Measurements from ENCODE around the gene FBH1. TPM values are rescaled to one million over a fixed set of nuclear protein-coding genes. Genes with fewer than 3 reads are reported as not detected.

Gene FBH1
- total and polyA plus RNA-seq, 9 of the 15 experiments (the other 6 are each of a cell fraction or from before 2014, with no cell fraction given): 13.4 to 108 (median 77.8) TPM

DNA sequence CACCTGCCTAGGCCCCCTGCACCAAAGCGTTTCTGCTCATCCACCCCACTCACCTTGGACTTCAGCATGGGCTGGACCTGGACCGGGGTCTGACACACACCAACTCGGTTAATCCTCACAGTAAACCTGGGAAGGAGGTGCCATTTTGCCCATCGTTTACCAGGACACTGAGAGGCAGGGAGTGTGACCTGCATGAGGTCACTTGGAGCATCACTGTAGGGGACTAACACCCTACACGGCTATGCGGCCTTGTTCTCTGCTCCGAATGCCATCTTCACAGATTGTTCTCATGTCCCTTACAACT is 33.4 kb upstream of the FBH1 start:
- Histone ChIP-seq H2AFZ (ENCODE audit: low read depth, low read length) (no peak overlapping the region; the same call in 1 of the 2 replicates), H3K27me3 (ENCODE audit: control insufficient read depth in 2 of 2, insufficient read depth in 2 of 2, low read length in 2 of 2) (no peaks in the 10 kb centered on the region), H3K9me1 (ENCODE audit: control insufficient read depth, insufficient read depth, low read length) (no peaks in the 10 kb centered on the region), H3K4me1 (replicated peaks in 1 of 2; ENCODE audit: control insufficient read depth in 2 of 2, insufficient read depth in 2 of 2, low read length in 2 of 2) (no peaks in the 10 kb centered on the region; a peak in 2 of 5 replicates), H4K20me1 (replicated peaks; ENCODE audit: control insufficient read depth, insufficient read depth, low read length) (no peaks in the 10 kb centered on the region), H3K79me2 (ENCODE audit: control insufficient read depth, insufficient read depth, low read length) (no peaks in the 10 kb centered on the region), H3K4me2 (ENCODE audit: insufficient read depth, low read length) (no peak overlapping the region), H3K36me3 (ENCODE audit: control insufficient read depth, insufficient read depth, low read length) (no peaks in the 10 kb centered on the region), H3K4me3 (no peak overlapping the region), H3K9me3 (replicated peaks; ENCODE audit: control insufficient read depth, insufficient read depth, low read depth, low read length) (no peaks in the 10 kb centered on the region), H3K27ac (ENCODE audit: extremely low read depth, low read depth, low read length) (no peak overlapping the region), H3K9ac (ENCODE audit: insufficient read depth in 1 of 2, low read depth in 2 of 2, low read length in 2 of 2) (no peak overlapping the region)
- BruUV-seq (replicated peaks): no TSS peak
- DNase-seq (ENCODE audit: extremely low read depth in 1 of 4, low spot score in 3 of 4): no peak
- WGBS (ENCODE audit: insufficient coverage, low coverage, missing lambda C conversion rate): 27% methylated on average over 7 of the region's 7 CpGs
- in situ Hi-C loops (cut with MboI): no loop called here
- ChIA-PET POLR2A (interaction anchor here (0.6 kb wide), 1 partner anchor 30 kb away, joined by 3 read pairs; no protein-coding TSS in a partner anchor), CTCF (ENCODE audit: low intra/inter-chr PET ratio) (no interaction called here)
- no peak for ATAC-seq
- no peak for FAIRE-seq
- intact Hi-C loops (cut with micrococcal nuclease): no loop called here
- TF ChIP-seq, protein P1, sequence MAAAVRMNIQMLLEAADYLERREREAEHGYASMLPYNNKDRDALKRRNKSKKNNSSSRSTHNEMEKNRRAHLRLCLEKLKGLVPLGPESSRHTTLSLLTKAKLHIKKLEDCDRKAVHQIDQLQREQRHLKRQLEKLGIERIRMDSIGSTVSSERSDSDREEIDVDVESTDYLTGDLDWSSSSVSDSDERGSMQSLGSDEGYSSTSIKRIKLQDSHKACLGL (CRISPR knock-in tag; IDR thresholded peaks at IDR 0.05; ENCODE audit: borderline replicate concordance, poor library complexity, severe bottlenecking): no peak
- TF ChIP-seq PHF8 (IDR thresholded peaks at IDR 0.05; ENCODE audit: borderline replicate concordance, low read length) (no peak), PHTF2 (CRISPR knock-in tag; IDR thresholded peaks at IDR 0.05) (no peak), ZNF347 (CRISPR knock-in tag; IDR thresholded peaks at IDR 0.05; ENCODE audit: low read depth) (no peak), ZNF253 (CRISPR knock-in tag; conservative IDR thresholded peaks at IDR 0.05) (no peak), SIN3B (IDR thresholded peaks at IDR 0.05; ENCODE audit: low read depth) (no peak), STAG1 (CRISPR knock-in tag; IDR thresholded peaks at IDR 0.05; ENCODE audit: borderline replicate concordance) (no peak), MIER1 (IDR thresholded peaks at IDR 0.05; ENCODE audit: low read depth) (no peak)
- TF ChIP-seq, protein P2, sequence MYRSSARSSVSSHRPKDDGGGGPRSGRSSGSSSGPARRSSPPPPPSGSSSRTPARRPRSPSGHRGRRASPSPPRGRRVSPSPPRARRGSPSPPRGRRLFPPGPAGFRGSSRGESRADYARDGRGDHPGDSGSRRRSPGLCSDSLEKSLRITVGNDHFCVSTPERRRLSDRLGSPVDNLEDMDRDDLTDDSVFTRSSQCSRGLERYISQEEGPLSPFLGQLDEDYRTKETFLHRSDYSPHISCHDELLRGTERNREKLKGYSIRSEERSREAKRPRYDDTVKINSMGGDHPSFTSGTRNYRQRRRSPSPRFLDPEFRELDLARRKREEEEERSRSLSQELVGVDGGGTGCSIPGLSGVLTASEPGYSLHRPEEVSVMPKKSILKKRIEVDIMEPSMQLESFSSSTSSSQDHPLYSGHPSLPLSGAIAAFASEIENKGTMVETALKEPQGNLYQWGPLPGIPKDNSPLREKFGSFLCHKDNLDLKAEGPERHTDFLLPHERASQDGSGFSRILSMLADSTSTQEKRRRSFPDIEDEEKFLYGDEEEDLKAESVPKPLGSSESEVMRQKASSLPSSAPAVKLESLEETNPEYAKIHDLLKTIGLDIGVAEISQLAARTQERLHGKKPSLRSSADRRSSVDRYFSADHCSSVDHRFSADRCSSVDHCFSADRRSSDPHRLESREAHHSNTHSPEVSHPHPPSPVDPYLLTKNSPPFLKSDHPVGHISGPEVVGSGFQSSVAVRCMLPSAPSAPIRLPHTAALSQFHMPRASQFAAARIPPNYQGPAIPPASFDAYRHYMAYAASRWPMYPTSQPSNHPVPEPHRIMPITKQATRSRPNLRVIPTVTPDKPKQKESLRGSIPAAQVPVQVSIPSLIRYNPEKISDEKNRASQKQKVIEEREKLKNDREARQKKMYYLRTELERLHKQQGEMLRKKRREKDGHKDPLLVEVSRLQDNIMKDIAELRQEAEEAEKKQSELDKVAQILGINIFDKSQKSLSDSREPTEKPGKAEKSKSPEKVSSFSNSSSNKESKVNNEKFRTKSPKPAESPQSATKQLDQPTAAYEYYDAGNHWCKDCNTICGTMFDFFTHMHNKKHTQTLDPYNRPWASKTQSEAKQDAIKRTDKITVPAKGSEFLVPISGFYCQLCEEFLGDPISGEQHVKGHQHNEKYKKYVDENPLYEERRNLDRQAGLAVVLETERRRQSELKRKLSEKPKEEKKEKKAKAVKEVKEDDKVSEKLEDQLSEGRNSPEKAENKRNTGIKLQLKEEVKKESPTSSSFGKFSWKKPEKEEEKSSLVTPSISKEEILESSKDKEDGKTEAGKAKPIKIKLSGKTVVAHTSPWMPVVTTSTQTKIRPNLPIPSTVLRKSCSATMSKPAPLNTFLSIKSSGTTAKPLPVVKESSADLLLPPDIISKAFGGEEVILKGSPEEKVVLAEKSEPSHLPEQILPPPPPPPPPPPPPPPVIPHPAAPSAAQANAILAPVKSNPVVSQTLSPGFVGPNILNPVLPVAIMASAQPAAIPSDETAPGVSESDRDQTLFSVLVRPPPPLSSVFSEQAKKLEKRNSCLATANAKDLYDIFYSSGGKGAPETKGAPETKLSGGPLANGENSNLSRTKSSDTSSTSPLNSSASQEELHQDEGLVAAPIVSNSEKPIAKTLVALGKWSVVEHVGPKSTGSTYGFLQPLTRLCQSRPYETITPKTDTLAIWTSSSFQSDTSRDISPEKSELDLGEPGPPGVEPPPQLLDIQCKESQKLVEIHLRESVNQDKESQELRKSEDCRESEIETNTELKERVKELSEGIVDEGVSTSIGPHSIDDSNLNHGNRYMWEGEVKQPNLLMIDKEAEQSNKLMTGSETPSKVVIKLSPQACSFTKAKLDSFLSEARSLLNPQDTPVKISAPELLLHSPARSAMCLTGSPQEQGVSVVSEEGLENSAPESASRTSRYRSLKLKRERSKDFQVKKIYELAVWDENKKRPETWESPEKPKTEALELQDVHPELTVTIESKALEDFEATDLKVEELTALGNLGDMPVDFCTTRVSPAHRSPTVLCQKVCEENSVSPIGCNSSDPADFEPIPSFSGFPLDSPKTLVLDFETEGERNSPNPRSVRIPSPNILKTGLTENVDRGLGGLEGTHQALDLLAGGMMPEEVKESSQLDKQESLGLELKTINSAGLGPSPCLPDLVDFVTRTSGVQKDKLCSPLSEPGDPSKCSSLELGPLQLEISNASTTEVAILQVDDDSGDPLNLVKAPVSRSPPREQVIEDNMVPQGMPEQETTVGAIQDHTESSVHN (IDR thresholded peaks at IDR 0.05; ENCODE audit: borderline replicate concordance in 1 of 2, low read depth in 1 of 2): no peak

Measured in K562 (cell line).